Measurements from ENCODE around the gene LSP1. TPM values are rescaled to one million over a fixed set of nuclear protein-coding genes. Genes with fewer than 3 reads are reported as not detected.
"Not testable (repeated sequence)": the region's sequence is repeated elsewhere in the genome, so short reads cannot be mapped to it uniquely, and the experiment has no call there.

Gene LSP1
- total and polyA plus RNA-seq, 2 donors (not counting 1 experiment from before 2014, with no cell fraction given) = 0.19 to 1.8 TPM

GRCh38 chr11:1874441-1875092 is 21.7 kb downstream of the LSP1 start:
- not testable (repeated sequence) for H3K9ac ChIP-seq (ENCODE audit: insufficient read depth, low read length); DNase-seq (ENCODE audit: low read depth in 2 of 2); H4K20me1 ChIP-seq (ENCODE audit: control insufficient read depth, extremely low read depth, insufficient read depth, low read length); H3K4me3 ChIP-seq (replicated peaks in 1 of 4; ENCODE audit: control extremely low read depth in 1 of 4, insufficient read depth in 1 of 4, low read depth in 3 of 4, low read length in 4 of 4); H3K36me3 ChIP-seq (ENCODE audit: control insufficient read depth, insufficient read depth, low read length); H3K27me3 ChIP-seq (ENCODE audit: control insufficient read depth, insufficient read depth, low read length); H3K4me1 ChIP-seq (ENCODE audit: control insufficient read depth, extremely low read depth, insufficient read depth, low read length); H3K4me2 ChIP-seq (ENCODE audit: extremely low read depth, insufficient read depth, low read length); H2AFZ ChIP-seq (ENCODE audit: low read length); H3K9me3 ChIP-seq (ENCODE audit: control insufficient read depth, insufficient read depth, low read depth, low read length); H3K27ac ChIP-seq (ENCODE audit: insufficient read depth, low read length); H3K79me2 ChIP-seq (ENCODE audit: control insufficient read depth, insufficient read depth, low read length)

GRCh38 chr11:1875093-1875850 is 22.4 kb downstream of the LSP1 start:
- H3K9ac ChIP-seq (ENCODE audit: insufficient read depth, low read length) = no peak overlapping the region
- no peaks in the 10 kb centered on the region for H3K36me3 ChIP-seq (ENCODE audit: control insufficient read depth, insufficient read depth, low read length)
- peaks cover 6% of the 10 kb centered on the region for H3K27me3 ChIP-seq (ENCODE audit: control insufficient read depth, insufficient read depth, low read length)
- H2AFZ ChIP-seq (ENCODE audit: low read length) = no peak overlapping the region
- H3K9me3 ChIP-seq (ENCODE audit: control insufficient read depth, insufficient read depth, low read depth, low read length) = no peaks in the 10 kb centered on the region
- H3K79me2 ChIP-seq (ENCODE audit: control insufficient read depth, insufficient read depth, low read length) = no peaks in the 10 kb centered on the region
- no peaks in the 10 kb centered on the region for H4K20me1 ChIP-seq (ENCODE audit: control insufficient read depth, extremely low read depth, insufficient read depth, low read length)
- no peak overlapping the region for H3K27ac ChIP-seq (ENCODE audit: insufficient read depth, low read length)
- no peaks in the 10 kb centered on the region for H3K4me1 ChIP-seq (ENCODE audit: control insufficient read depth, extremely low read depth, insufficient read depth, low read length)
- no peak overlapping the region for H3K4me2 ChIP-seq (ENCODE audit: extremely low read depth, insufficient read depth, low read length)
- TF ChIP-seq EZH2 (IDR thresholded peaks at IDR 0.05; ENCODE audit: low read length, missing control alignments) (no peak), CTCF (conservative IDR thresholded peaks at IDR 0.05 in 1 of 2, IDR thresholded peaks at IDR 0.05 in 1 of 2; ENCODE audit: low read depth in 1 of 2, low read length in 2 of 2) (no peak)
- no peak overlapping the region for H3K4me3 ChIP-seq (replicated peaks in 1 of 4; ENCODE audit: control extremely low read depth in 1 of 4, insufficient read depth in 1 of 4, low read depth in 3 of 4, low read length in 4 of 4)
- no peak for DNase-seq (ENCODE audit: low read depth in 2 of 2)

- H2AFZ ChIP-seq (ENCODE audit: low read length); H4K20me1 ChIP-seq (ENCODE audit: control insufficient read depth, extremely low read depth, insufficient read depth, low read length); H3K27me3 ChIP-seq (ENCODE audit: control insufficient read depth, insufficient read depth, low read length); H3K4me1 ChIP-seq (ENCODE audit: control insufficient read depth, extremely low read depth, insufficient read depth, low read length); DNase-seq (ENCODE audit: low read depth in 2 of 2); H3K36me3 ChIP-seq (ENCODE audit: control insufficient read depth, insufficient read depth, low read length); H3K27ac ChIP-seq (ENCODE audit: insufficient read depth, low read length); H3K79me2 ChIP-seq (ENCODE audit: control insufficient read depth, insufficient read depth, low read length); H3K4me3 ChIP-seq (replicated peaks in 1 of 4; ENCODE audit: control extremely low read depth in 1 of 4, insufficient read depth in 1 of 4, low read depth in 3 of 4, low read length in 4 of 4); H3K9ac ChIP-seq (ENCODE audit: insufficient read depth, low read length); H3K9me3 ChIP-seq (ENCODE audit: control insufficient read depth, insufficient read depth, low read depth, low read length); H3K4me2 ChIP-seq (ENCODE audit: extremely low read depth, insufficient read depth, low read length): not testable (repeated sequence)
Measured at GRCh38 chr11:1875851-1876301, 23.0 kb downstream of the LSP1 start.

Data from fibroblast of lung (primary cell).